ENCODE results near the gene SPTBN1. TPM values are rescaled to one million over a fixed set of nuclear protein-coding genes. Genes with fewer than 3 reads are reported as not detected.

SPTBN1 gene
- total RNA-seq, 1 experiment from 2014 or later = 262 TPM

GRCh38 chr2:54557211-54557600, 101.1 kb downstream of the SPTBN1 start:
- Histone ChIP-seq H3K4me1 (replicated peaks; ENCODE audit: insufficient read depth) (peaks cover 42% of the 10 kb centered on the region), H3F3A (ENCODE audit: insufficient read depth, low read depth) (peaks cover 50% of the 10 kb centered on the region), H2AFZ (peak overlapping the region; percentile 80), H3K27me3 (ENCODE audit: insufficient read depth, low read depth) (no peaks in the 10 kb centered on the region), H3K79me2 (ENCODE audit: low read depth) (peaks cover 55% of the 10 kb centered on the region), H4K20me1 (ENCODE audit: insufficient read depth) (no peaks in the 10 kb centered on the region), H3K27ac (peak overlapping the region; percentile 95), H3K36me3 (ENCODE audit: low read depth) (no peaks in the 10 kb centered on the region), H3K4me3 (peak overlapping the region; percentile 90), H3K9me2 (ENCODE audit: insufficient read depth) (no peaks in the 10 kb centered on the region), H3K4me2 (peak overlapping the region; percentile 91), H3K9me3 (ENCODE audit: insufficient read depth, low read depth) (no peaks in the 10 kb centered on the region)
- ChIA-PET POLR2A (ENCODE audit: unreplicated experiment) (no interaction called here), CTCF (interaction anchor here (0.7 kb wide), 1 partner anchor 33 kb away, joined by 6 read pairs; no protein-coding TSS in a partner anchor)
- TF ChIP-seq EZH2 (IDR thresholded peaks at IDR 0.05; ENCODE audit: low read depth) (no peak), CTCF (conservative IDR thresholded peaks at IDR 0.05) (no peak)
- intact Hi-C loops (cut with micrococcal nuclease; ENCODE audit: unreplicated experiment) = no loop called here
- TSS peak; percentile 22 for BruUV-seq (replicated peaks)
- DNase-seq = no peak

GRCh38 chr2:54557601-54558187, 101.6 kb downstream of the SPTBN1 start:
- intact Hi-C loops (cut with micrococcal nuclease; ENCODE audit: unreplicated experiment) = no loop called here
- no peaks in the 10 kb centered on the region for H3K9me3 ChIP-seq (ENCODE audit: insufficient read depth, low read depth)
- peaks cover 50% of the 10 kb centered on the region for H3F3A ChIP-seq (ENCODE audit: insufficient read depth, low read depth)
- peaks cover 47% of the 10 kb centered on the region for H3K4me1 ChIP-seq (replicated peaks; ENCODE audit: insufficient read depth)
- H3K9me2 ChIP-seq (ENCODE audit: insufficient read depth) = no peaks in the 10 kb centered on the region
- CTCF ChIA-PET = interaction anchor here (0.6 to 0.7 kb wide), 2 partner anchors 14 to 33 kb away, joined by 3 to 6 read pairs; no protein-coding TSS in a partner anchor
- H3K79me2 ChIP-seq (ENCODE audit: low read depth) = peaks cover 60% of the 10 kb centered on the region
- H3K27me3 ChIP-seq (ENCODE audit: insufficient read depth, low read depth) = no peaks in the 10 kb centered on the region
- peak overlapping the region; percentile 80 for H2AFZ ChIP-seq
- POLR2A ChIA-PET (ENCODE audit: unreplicated experiment) = interaction anchor here (0.6 to 1.3 kb wide), 3 partner anchors 14 to 101 kb away, joined by 6 to 14 read pairs (median 6); no protein-coding TSS in a partner anchor
- peak overlapping the region; percentile 91 for H3K4me2 ChIP-seq
- no peaks in the 10 kb centered on the region for H3K36me3 ChIP-seq (ENCODE audit: low read depth)
- no TSS peak for BruUV-seq (replicated peaks)
- no peaks in the 10 kb centered on the region for H4K20me1 ChIP-seq (ENCODE audit: insufficient read depth)
- peak; percentile 71 to 79 for DNase-seq
- peak overlapping the region; percentile 95 for H3K27ac ChIP-seq
- TF ChIP-seq EZH2 (IDR thresholded peaks at IDR 0.05; ENCODE audit: low read depth) (no peak), CTCF (conservative IDR thresholded peaks at IDR 0.05) (no peak; the same call in 1 of the 2 replicates)
- H3K4me3 ChIP-seq = peak overlapping the region; percentile 90

GRCh38 chr2:54558188-54559005, 102.3 kb downstream of the SPTBN1 start:
- POLR2A ChIA-PET (ENCODE audit: unreplicated experiment) = interaction anchor here (0.6 to 1.3 kb wide), 6 partner anchors 14 to 101 kb away, joined by 3 to 14 read pairs (median 6); no protein-coding TSS in a partner anchor
- intact Hi-C loops (cut with micrococcal nuclease; ENCODE audit: unreplicated experiment) = loop anchor here (1.0 kb wide), 2 partner anchors 34 to 41 kb away; no protein-coding TSS in a partner anchor

More at GRCh38 chr2:54558188-54559005, 102.3 kb downstream of the SPTBN1 start:
- H3K27ac ChIP-seq = peak overlapping the region; percentile 95
- H3K4me2 ChIP-seq = peak overlapping the region; percentile 91
- TSS peak; percentile 38 for BruUV-seq (replicated peaks)
- H3K36me3 ChIP-seq (ENCODE audit: low read depth) = no peaks in the 10 kb centered on the region
- TF ChIP-seq EZH2 (IDR thresholded peaks at IDR 0.05; ENCODE audit: low read depth) = no peak
- no peak for TF ChIP-seq CTCF (conservative IDR thresholded peaks at IDR 0.05)
- H3F3A ChIP-seq (ENCODE audit: insufficient read depth, low read depth) = peaks cover 50% of the 10 kb centered on the region
- no peaks in the 10 kb centered on the region for H3K9me3 ChIP-seq (ENCODE audit: insufficient read depth, low read depth)
- H3K4me1 ChIP-seq (replicated peaks; ENCODE audit: insufficient read depth) = peaks cover 49% of the 10 kb centered on the region
- peak overlapping the region; percentile 90 for H3K4me3 ChIP-seq
- no peaks in the 10 kb centered on the region for H4K20me1 ChIP-seq (ENCODE audit: insufficient read depth)
- CTCF ChIA-PET = interaction anchor here (0.5 to 0.6 kb wide), 2 partner anchors 13 to 73 kb away, joined by 3 read pairs; no protein-coding TSS in a partner anchor
- no peaks in the 10 kb centered on the region for H3K27me3 ChIP-seq (ENCODE audit: insufficient read depth, low read depth)
- no peaks in the 10 kb centered on the region for H3K9me2 ChIP-seq (ENCODE audit: insufficient read depth)
- peaks cover 67% of the 10 kb centered on the region for H3K79me2 ChIP-seq (ENCODE audit: low read depth)
- DNase-seq = peak; percentile 72 to 73
- peak overlapping the region; percentile 80 for H2AFZ ChIP-seq

Data from PC-9 (cell line).